Vagina (tissue), 1 donor: ENCODE data around the gene OR1J1. TPM values are rescaled to one million over a fixed set of nuclear protein-coding genes. Genes with fewer than 3 reads are reported as not detected.

ENCODE experiments used
- total RNA-seq: library from RNA; depleted of rRNA; stranded (reverse); fragments of >200 nt; gene quantifications from one replicate; pipeline ENCODE4 v1.2.3, GENCODE V29; 2016

Gene OR1J1
- total RNA-seq, 1 donor from 2014 or later: not detected

Other genes with a start within 250 kb of the OR1J1 start
- 8.1 TPM for gene LHX6, start 249.0 kb downstream of the OR1J1 start, total RNA-seq
- 11.3 TPM for gene RBM18, start 213.1 kb downstream of the OR1J1 start, total RNA-seq
- gene MRRF, start 213.0 kb downstream of the OR1J1 start, total RNA-seq: 38.5 TPM
- 12.0 TPM for gene PTGS1, start 106.9 kb downstream of the OR1J1 start, total RNA-seq
- gene OR1J2, start 32.9 kb upstream of the OR1J1 start, total RNA-seq: not detected
- not detected for gene OR1J4, start 41.2 kb upstream of the OR1J1 start, total RNA-seq
- gene OR1N1, start 49.4 kb upstream of the OR1J1 start, total RNA-seq: not detected
- not detected for gene OR1N2, start 75.2 kb upstream of the OR1J1 start, total RNA-seq
- gene OR1L8, start 105.5 kb upstream of the OR1J1 start, total RNA-seq: 0.74 TPM
- gene OR1Q1, start 136.8 kb upstream of the OR1J1 start, total RNA-seq: not detected
- not detected for gene OR1B1, start 179.7 kb upstream of the OR1J1 start, total RNA-seq
- gene OR1L1, start 183.8 kb upstream of the OR1J1 start, total RNA-seq: not detected
- gene OR1L3, start 197.2 kb upstream of the OR1J1 start, total RNA-seq: not detected
- not detected for gene OR1L4, start 246.1 kb upstream of the OR1J1 start, total RNA-seq